Lower leg skin (tissue), 3 donors: ENCODE data around the gene MAP3K20.

Experiments
- CTCF ChIP-seq, 3 donors: fragments of 450-650 bp; IDR thresholded peaks; one replicate each; pipeline ENCODE4 v1.5.1; 2016; ENCODE audit warnings: antibody characterized with exemption in 3 of 3, mild to moderate bottlenecking in 3 of 3, moderate library complexity in 2 of 3
- POLR2A ChIP-seq, 2 donors: fragments of 450-650 bp; IDR thresholded peaks; one replicate each; pipeline ENCODE4 v1.6.1; 2016 to 2017; ENCODE audit warnings: antibody characterized with exemption in 2 of 2, mild to moderate bottlenecking in 1 of 2, moderate library complexity in 1 of 2

- TF ChIP-seq CTCF (IDR thresholded peaks at IDR 0.05) (no peak), POLR2A (IDR thresholded peaks at IDR 0.05) (no peak)
Observed at GRCh38 chr2:173091910-173092309, 16.3 kb downstream of the MAP3K20 start.
